ENCODE measurements around the gene SETD7.
"Not testable (repeated sequence)": the region's sequence is repeated elsewhere in the genome, so short reads cannot be mapped to it uniquely, and the experiment has no call there.

SETD7 gene

GRCh38 chr4:139453371-139454110 is 102.5 kb downstream of the SETD7 start:
- Histone ChIP-seq H3K36me3 (ENCODE audit: control insufficient read depth in 2 of 2, insufficient read depth in 2 of 2, low read length in 2 of 2) (no peaks in the 10 kb centered on the region), H3K4me3 (ENCODE audit: low read length in 2 of 2) (peak overlapping the region; percentile 98 to 100), H3K9ac (ENCODE audit: low read length in 2 of 2) (peak overlapping the region; percentile 96 to 97), H3K27ac (ENCODE audit: low read length) (peak overlapping the region; percentile 90), H3K9me3 (ENCODE audit: control insufficient read depth in 2 of 2, low read length in 2 of 2) (no peaks in the 10 kb centered on the region), H3K27me3 (ENCODE audit: control insufficient read depth in 1 of 2, insufficient read depth in 2 of 2, low read length in 2 of 2) (no peaks in the 10 kb centered on the region), H3K4me1 (ENCODE audit: control insufficient read depth, insufficient read depth, low read length) (peaks cover 13% of the 10 kb centered on the region)

GRCh38 chr4:139453041-139453370 is 103.0 kb downstream of the SETD7 start:
- Histone ChIP-seq H3K27me3 (ENCODE audit: control insufficient read depth in 1 of 2, insufficient read depth in 2 of 2, low read length in 2 of 2) (no peaks in the 10 kb centered on the region), H3K4me1 (ENCODE audit: control insufficient read depth, insufficient read depth, low read length) (peaks cover 13% of the 10 kb centered on the region), H3K36me3 (ENCODE audit: control insufficient read depth in 2 of 2, insufficient read depth in 2 of 2, low read length in 2 of 2) (no peaks in the 10 kb centered on the region), H3K9me3 (ENCODE audit: control insufficient read depth in 2 of 2, low read length in 2 of 2) (no peaks in the 10 kb centered on the region), H3K9ac (ENCODE audit: low read length in 2 of 2) (peak overlapping the region; percentile 96 to 97), H3K27ac (ENCODE audit: low read length) (peak overlapping the region; percentile 90), H3K4me3 (ENCODE audit: low read length in 2 of 2) (peak overlapping the region; percentile 98 to 100)

- no peaks in the 10 kb centered on the region for H3K27me3 ChIP-seq (ENCODE audit: control insufficient read depth in 1 of 2, insufficient read depth in 2 of 2, low read length in 2 of 2)
- H3K27ac ChIP-seq (ENCODE audit: low read length), result no peak overlapping the region
- no peaks in the 10 kb centered on the region for H3K9me3 ChIP-seq (ENCODE audit: control insufficient read depth in 2 of 2, low read length in 2 of 2)
- no peak overlapping the region for H3K4me3 ChIP-seq (ENCODE audit: low read length in 2 of 2)
- no peaks in the 10 kb centered on the region for H3K36me3 ChIP-seq (ENCODE audit: control insufficient read depth in 2 of 2, insufficient read depth in 2 of 2, low read length in 2 of 2)
- H3K9ac ChIP-seq (ENCODE audit: low read length in 2 of 2), result peak overlapping the region in 1 of 2 donors; percentile 96
- peaks cover 13% of the 10 kb centered on the region for H3K4me1 ChIP-seq (ENCODE audit: control insufficient read depth, insufficient read depth, low read length)
Measured at GRCh38 chr4:139451997-139452396, 104.0 kb downstream of the SETD7 start.

- H3K9me3 ChIP-seq (ENCODE audit: control insufficient read depth in 2 of 2, low read length in 2 of 2), result no peaks in the 10 kb centered on the region
- no peaks in the 10 kb centered on the region for H3K36me3 ChIP-seq (ENCODE audit: control insufficient read depth in 2 of 2, insufficient read depth in 2 of 2, low read length in 2 of 2)
- H3K27ac ChIP-seq (ENCODE audit: low read length), result no peak overlapping the region
- H3K9ac ChIP-seq (ENCODE audit: low read length in 2 of 2), result no peak overlapping the region
- H3K27me3 ChIP-seq (ENCODE audit: control insufficient read depth in 1 of 2, insufficient read depth in 2 of 2, low read length in 2 of 2), result no peaks in the 10 kb centered on the region
- no peak overlapping the region for H3K4me3 ChIP-seq (ENCODE audit: low read length in 2 of 2)
- peaks cover 13% of the 10 kb centered on the region for H3K4me1 ChIP-seq (ENCODE audit: control insufficient read depth, insufficient read depth, low read length)
Measured at GRCh38 chr4:139450586-139450985, 105.4 kb downstream of the SETD7 start.

GRCh38 chr4:139447078-139447477 is 108.9 kb downstream of the SETD7 start:
- H3K9ac ChIP-seq (ENCODE audit: low read length in 2 of 2); H3K27me3 ChIP-seq (ENCODE audit: control insufficient read depth in 1 of 2, insufficient read depth in 2 of 2, low read length in 2 of 2); H3K36me3 ChIP-seq (ENCODE audit: control insufficient read depth in 2 of 2, insufficient read depth in 2 of 2, low read length in 2 of 2); H3K4me3 ChIP-seq (ENCODE audit: low read length in 2 of 2); H3K9me3 ChIP-seq (ENCODE audit: control insufficient read depth in 2 of 2, low read length in 2 of 2); H3K4me1 ChIP-seq (ENCODE audit: control insufficient read depth, insufficient read depth, low read length); H3K27ac ChIP-seq (ENCODE audit: low read length): not testable (repeated sequence)
